Activated CD4-positive, CD25-positive, alpha-beta regulatory T cell treated with anti-CD3 and anti-CD28 coated beads, Interleukin-2, amount 50 U/mL, for 24 hours (primary cell): ENCODE data around the gene PRSS57.
"Not testable (repeated sequence)": the region's sequence is repeated elsewhere in the genome, so short reads cannot be mapped to it uniquely, and the experiment has no call there.

Experiments
- ATAC-seq, 2 donors: fragments of 150-1000 bp; cut with Tn5 transposase; one replicate each; pipeline ENCODE4 v1.10.0; 2021; ENCODE audit warnings: mild to moderate bottlenecking in 1 of 2, moderate library complexity in 1 of 2

Gene PRSS57

DNA sequence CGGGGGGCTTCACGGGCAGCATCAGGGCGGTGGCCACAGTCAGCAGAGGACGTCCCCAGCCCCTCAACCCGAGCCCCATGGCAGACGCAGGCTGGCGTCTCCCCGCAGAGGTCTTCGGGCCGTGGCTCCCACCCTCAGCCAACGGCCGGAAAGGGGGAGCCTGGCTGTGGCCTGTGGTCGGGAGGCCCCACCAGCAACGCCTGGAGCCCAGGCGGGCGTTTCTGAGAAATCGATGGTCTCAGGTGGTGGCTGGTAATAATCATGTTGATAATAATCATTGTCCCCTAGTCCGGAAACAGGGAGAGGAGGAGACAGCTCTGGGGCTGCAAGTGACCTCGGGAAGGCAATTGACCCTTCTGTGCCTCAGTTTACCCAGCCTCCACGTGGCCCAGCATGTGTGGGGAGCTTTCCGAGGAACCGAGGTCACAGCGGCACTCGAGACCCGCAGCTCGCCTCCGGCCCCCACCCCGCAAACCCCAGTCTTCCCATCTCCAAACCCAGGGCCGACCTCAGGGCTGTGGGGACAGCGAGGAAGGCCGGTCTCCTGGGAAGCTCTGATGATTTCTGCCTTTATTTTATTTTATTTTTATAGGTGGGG lies at the start of gene PRSS57:
PRSS57 (minus strand) TSS at position 101 of the 598 bp plus-strand sequence; CDS start at position 79, 22 bp downstream.
- no peak for ATAC-seq

DNA sequence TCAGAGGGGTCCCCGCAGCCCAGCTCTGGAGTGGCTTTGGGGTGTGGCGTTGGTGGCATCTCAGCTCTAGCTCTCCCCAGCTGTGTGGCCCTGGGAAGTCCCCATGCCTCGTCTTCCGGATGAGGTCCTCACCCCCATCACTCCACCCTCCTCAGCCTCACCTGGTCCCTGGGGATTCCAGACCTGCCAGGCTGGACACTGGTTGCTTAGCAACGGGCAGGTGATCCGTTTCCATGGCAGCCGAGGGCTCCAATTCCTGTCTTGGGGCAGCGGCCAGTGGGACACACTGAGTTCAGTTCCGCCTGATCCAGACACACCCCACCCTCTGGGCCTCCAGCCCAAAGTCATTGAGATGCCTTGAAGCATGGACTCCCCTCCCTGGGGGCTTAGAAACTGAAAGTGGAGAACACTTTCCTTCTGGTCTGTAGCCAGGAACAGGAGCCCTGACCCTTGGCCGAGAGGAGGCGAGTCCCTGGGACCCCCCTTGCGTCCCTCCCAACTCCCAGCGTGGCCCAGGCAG lies 48.0 kb upstream of the PRSS57 start:
- no peak for ATAC-seq

DNA sequence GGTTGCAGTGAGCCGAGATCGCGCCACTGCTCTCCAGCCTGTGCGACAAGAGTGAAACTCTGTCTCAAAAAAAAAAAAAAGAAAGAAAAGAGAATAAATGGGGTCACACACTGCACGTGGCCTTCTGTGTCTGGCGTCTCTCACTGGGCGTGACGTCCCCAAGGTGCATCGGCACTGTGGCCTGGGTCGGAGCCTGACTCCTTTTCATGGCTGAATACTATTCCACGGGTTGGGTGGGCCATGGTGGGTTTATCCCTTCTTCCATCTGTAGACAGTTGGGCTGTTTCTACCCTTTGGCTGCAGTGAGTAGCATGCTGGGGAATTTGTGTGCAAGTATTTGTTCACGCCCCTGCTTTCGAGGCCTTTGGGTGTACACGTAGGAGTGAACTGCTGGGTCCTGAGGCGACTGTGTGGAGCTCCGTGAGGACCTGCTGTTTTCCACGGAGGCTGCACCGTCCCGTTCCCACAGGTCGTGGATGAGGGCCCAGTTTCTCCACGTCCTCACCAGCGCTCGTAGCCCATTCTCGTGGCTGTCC lies 47.4 kb upstream of the PRSS57 start:
- no peak for ATAC-seq

DNA sequence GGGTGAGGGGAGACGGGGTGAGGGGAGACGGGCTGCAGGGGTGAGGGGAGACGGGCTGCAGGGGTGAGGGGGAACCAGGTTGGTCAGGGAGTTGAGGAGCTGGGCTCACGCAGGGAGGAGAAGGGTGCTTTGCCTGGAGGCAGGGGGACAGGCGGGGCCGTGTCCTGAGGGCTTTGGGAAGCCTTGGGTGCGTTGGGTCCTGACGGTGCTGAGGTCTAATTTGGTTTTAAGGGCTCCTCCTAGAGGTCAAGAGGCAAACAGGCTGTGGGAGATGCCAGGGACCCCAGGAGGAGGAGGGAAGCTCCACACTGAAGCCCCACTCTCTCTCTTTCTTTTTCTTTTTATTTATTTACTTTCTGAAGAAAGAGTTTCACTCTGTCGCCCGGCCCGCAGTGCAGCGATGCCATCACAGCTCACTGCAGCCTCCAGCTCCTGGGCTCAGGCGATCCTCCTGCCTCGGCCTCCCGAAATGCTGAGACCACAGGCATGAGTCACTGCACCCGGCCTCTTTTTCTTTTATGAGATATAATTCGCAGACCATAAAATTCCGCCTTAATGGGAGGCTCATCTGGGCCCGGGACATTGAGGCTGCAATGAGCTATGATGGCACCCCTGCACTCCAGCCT lies 46.4 kb upstream of the PRSS57 start:
- ATAC-seq: no peak

DNA sequence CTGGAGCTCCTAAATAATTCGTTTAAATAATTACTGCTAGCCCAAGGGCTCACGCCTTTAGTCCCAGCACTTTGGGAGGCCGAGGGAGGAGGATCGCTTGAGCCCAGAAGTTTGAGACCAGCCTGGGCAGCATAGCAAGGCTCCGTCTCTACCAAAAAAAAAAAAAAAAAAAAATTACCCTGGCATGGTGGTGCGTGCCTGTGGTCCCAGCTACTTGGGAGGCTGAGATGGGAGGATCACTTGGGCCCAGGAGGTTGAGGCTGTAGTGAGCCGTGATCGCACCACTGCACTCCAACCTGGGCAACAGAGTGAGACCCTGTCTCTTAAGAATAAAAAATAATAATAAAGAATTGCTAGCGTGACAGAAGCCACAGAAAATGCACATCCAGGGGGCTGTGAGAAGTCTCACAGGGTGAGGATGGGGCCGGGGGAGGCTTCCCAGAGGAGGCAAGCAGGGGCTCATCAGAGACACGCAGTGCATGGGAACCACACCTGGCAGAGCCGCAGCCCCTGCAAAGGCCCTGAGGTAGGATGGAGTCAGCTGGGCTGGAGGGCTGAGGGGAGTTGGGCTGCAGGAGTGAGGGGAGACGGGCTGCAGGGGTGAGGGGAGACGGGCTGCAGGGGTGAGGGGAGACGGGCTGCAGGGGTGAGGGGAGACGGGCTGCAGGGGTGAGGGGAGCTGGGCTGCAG lies 45.7 kb upstream of the PRSS57 start:
- not testable (repeated sequence) for ATAC-seq

DNA sequence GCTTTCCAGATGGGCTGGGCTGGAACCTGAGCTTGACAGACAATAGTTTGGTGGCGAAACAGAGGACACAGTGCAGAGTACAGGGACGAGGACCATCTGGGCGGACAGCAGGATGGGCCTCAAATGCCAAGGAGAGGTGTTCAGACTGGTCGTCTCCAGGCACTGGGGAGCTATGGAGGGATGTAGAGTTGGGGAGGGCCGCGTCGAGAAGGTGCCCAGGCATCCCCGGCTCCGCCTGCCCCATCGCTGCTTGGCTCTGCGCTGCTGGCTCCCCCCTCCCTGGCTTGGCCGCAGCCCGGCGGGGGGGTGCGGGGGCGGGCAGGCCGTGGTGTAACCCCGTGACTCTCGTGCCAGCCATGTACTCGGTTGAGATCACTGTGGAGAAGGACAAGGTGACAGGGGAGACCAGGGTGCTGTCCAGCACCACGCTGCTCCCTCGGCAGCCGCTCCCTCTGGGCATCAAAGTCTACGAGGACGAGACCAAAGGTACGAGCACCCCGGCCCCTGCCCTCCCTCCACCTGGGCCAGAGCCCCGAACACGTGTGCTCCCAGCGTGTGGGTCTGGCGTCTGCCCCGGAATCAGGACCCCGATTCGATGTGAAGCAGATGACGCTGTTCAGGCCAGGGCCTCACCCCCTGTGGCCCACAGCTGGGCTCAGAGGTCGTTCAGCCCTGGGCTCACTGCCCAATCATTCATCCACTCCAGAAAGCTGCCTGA lies 44.9 kb upstream of the PRSS57 start:
- no peak for ATAC-seq

DNA sequence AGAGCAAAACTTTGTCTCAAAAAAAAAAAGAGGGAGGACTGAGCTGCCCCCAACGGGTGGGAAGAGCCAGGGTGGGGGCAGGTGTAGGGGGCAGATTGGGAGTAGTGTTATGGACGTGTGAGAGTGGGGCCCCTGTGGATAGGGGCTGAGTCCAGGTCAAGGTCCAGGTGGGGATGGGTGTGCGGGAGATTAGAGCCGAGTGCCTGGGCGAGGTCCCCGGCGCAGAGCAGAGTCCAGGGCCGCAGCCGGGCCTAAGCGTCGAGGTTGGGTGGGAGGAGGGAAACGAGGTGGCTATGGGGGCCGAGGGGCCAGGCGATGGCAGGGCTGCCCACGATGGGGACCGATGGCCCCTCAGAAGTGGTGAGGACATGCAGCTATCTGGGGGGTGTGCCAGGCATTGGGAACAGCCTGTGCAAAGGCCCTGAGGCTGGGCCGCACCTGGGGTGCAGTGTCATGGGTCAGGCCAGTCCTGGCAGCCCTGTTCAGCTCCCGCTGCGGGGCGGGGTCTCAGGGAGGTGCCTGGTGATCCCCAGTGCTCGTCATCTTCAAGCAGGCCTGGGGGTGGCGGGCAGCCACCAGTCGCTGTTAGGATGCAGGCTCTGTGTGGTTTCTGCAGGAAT lies 43.4 kb upstream of the PRSS57 start:
- no peak for ATAC-seq

DNA sequence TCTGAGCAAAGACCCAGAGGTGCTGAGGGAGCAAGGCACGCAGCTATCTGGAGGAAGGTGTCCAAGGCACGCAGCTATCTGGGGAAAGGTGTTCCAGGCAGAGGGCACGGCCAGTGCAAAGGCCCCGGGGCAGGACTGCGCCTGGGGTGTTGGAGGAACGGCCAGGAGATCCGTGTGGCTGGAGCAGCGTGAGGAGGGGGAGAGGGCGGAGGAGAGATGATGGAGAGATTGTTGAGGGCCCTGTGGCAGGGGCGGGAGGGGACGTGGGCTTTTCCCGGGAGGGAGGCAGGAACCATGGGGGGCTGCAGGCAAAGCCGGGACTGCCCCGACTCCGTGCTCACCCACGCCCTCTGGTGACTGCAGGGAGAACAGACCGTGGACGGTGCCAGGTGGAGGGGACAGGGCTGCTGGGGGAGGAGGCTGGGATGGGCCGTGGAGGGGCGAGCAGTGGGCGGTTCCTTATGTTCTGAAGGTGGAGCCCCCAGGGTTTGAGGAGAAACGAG lies 42.4 kb upstream of the PRSS57 start:
- ATAC-seq: peak; percentile 71 to 73

DNA sequence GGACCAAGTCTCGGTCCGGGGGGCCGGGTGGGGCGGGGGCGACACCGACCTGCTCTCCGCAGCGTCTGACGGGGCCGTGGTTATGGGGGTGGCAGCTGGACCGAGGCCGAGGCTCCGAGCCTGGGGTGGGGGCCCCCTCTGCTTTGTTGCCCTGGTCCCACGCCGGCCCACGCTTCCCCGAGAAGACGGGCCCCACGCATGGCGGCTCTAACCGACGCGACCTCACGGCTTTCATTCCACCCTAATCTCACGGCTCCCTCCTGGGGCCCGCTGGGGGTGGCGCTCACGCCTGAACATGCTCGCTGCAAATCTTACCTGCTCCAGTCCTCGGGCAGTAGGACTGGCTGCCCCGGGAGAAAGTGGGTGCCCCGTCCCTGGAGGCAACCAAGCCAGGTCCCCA lies 40.9 kb upstream of the PRSS57 start:
- ATAC-seq: no peak

DNA sequence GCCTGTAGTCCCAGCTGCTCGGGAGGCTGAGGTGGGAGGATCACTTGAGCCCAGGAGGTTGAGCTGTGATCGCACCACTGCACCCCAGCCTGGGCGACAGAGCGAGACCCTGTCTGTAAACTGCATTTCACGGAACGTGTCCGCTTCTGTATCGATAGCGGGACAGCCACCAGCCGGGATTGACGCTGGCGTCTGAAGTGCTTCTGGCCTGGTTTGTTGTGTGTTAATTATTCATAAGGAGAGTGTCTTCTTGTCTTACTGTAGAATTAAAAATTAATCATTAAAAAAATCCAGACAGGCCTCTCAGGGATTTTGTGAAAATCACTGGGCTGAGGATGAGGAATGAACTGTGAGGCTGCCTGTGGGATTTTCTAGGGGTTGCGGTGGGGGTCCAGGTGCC lies 39.5 kb upstream of the PRSS57 start:
- no peak for ATAC-seq

DNA sequence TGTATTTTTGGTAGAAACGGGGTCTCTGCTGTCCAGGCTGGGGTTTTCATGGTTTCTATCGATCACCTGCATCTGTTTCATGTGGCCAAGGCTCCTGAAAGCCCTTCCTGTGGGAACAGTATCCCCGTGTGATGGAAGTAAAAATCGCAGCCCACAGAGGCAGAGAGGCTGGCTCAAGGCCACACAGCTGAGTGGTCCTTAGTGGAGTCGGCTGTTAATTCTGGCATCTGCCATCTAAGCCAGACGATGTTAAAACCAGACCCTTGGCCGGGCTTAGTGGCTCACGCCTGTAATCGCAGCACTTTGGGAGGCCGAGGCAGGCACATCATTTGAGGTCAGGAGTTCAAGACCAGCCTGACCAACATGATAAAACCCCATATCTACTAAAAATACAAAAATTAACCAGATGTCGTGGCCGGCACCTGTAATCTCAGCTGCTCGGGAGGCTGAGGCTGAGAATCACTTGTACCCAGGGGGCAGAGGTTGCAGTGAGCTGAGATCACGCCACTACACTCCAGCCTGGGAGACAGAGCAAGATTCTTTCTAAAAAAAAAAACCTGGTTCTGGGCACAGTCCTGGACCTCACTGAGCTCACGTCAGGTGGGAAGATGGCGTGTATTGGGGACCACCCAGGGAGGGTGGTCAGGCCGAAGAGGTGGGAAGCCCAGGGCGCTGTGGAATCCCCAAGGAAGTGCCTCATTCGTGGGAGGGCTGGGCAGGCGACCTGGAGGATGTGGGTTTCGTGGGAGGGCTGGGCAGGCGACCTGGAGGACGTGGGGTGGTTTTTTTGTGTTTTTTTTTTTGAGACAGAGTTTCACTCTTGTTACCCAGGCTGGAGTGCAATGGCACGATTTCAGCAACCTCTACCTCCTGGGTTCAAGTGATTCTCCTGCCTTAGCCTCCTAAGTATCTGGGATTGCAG lies 37.2 kb upstream of the PRSS57 start:
- ATAC-seq: no peak

DNA sequence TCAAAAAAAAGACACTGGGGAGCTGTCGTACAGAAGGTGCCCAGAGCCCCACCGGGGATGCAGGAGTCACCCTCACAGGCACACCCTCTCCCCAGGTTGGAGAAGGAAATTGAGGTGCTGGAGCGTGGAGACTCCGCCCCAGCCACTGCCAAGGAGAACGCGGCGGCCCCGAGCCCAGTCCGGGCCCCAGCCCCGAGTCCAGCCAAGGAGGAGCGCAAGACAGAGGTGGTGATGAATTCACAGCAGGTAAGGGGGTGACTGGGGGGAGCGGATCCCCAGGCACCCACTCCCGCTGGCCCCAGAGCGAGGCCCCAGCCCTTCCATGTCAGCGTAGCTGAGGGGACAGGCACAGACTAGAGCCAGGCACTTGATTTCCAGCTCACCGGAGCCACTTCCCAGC lies 35.7 kb upstream of the PRSS57 start:
- no peak for ATAC-seq

DNA sequence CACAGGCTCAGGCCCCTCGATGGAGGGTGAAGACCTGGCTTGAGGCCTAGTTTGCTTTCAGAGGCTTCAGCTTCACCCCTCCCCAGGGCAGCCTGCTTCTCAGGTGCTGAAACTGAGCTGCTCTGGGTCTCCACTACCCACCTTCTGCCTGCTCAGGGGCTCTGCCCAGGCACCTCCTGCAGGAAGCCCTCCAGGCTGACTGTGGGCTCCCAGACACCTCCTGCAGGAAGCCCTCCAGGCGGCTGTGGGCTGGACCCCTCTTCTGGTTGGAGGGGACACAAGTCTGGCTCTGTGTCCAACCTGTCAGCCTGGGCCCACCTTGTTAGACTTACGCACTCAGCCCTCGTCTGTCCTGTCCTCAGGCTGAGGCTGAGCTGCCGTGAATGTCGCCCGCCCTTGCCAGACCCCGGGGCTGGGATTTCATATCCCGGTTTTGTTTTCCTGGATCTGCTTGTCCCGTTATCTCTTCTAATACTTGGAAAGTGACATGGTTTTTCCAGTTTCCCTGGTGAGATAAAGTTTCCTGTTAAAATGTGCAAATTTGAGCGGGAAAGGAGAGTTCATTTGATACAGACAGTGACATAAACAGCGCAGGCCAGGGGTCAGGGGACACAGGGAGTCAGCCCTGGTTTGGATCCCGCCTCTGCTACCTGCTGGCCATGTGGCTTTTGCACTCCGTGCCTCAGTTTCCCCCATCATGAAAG lies 34.9 kb upstream of the PRSS57 start:
- ATAC-seq: no peak

DNA sequence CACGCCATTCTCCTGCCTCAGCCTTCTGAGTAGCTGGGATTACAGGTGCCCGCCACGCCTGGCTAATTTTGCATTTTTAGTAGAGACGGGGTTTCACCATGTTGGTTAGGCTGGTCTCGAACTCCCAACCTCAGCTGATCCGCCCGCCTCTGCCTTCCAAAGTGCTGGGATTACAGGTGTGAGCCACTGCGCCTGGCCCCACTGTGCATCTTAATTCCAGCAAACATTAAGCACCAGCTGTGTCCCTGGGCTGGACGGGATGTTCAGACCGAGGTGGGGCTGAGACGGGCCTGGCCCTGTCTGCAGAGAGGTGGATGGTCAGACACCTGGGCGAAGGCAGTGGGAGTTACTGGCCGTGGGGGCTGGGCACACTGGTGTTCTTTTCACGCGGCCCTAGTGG lies 34.3 kb upstream of the PRSS57 start:
- not testable (repeated sequence) for ATAC-seq

DNA sequence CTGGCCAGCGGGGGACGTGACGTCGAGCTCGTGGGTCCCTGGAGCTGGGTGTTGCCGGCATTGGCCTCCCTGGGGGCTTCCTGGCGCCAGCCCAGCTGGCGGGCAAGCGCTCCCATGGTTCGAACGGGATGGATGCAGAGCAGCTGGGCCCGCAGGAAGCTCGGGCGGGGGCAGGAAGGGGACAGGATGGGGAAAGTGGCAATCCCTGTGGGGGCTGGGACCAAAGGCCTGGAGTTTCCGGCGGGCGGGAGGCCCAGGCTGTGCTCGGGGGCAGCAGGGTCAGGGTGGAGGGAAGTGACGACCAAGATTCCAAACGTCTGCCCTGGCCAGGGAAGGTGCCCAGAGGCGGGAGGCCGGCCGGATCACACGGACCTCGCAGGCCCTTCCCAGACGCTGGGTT lies 32.8 kb upstream of the PRSS57 start:
- no peak for ATAC-seq

DNA sequence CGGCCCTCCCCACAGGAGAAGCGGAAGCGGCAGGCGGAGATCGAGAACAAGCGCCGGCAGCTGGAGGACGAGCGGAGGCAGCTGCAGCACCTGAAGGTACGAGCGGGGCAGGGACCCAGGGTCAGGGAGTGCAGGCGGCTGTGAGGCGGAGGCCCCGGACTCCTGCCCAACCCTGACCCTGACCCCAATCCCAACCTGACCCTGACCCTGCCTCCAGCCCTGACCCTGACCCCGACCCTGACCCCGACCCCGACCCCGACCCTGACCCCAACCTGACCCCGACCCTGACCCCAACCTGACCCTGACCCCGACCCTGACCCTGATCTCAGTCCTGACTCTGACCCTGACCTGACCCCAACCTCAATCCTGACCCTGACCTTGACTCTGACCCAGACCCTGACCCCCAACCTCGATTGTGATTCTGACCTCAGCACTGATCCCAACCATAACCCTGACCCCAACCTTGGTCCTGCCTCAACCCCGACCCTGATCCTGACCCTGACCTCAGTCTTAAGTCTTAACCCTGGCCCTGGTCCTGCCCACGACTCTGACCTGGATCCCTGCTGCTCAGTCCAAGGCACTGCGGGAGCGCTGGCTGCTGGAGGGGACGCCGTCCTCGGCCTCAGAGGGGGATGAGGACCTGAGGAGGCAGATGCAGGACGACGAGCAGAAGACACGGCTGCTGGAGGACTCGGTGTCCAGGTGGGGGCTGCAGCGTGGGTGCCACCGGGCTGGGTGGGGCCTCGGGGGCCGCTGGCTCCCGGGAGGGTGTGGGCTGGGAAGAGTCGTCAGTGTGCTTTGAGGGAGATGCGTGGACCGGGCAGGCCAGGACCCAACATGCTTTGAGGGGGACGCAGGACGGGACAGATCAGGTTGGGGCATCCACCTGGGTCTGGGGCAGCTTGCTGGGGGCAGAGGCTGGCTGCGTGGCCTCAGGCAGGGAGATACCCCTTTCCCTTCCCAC lies 32.0 kb upstream of the PRSS57 start:
- no peak for ATAC-seq

DNA sequence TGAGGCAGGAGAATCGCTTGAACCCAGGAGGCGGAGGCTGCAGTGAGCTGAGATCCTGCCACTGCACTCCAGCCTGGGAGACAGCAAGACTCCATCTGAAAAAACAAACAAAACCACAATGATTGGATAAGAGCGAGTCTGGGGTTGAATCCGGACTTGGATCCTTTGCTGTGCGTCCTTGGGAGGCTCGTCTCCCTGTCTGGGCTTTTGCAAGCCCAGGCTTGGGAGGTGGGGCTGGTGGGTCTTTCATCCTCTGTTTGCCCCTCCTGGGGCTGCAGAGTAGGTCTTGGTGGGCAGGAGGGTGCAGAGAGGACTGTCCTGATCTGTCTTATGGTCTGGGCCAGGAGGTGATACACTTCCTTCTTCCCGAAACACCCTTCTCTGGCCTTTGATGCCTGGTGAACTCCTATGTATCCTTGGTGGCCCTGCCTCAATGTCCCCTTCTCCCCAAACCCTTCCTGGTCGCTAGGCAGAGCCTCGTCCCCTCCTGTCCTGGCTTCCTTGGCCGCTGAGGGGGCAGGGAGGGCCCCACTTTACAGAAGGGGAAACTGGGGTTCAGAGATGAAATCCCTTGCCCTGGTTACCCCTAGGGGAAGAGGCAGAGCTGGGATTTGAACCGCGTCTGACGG lies 30.3 kb upstream of the PRSS57 start:
- ATAC-seq: no peak

DNA sequence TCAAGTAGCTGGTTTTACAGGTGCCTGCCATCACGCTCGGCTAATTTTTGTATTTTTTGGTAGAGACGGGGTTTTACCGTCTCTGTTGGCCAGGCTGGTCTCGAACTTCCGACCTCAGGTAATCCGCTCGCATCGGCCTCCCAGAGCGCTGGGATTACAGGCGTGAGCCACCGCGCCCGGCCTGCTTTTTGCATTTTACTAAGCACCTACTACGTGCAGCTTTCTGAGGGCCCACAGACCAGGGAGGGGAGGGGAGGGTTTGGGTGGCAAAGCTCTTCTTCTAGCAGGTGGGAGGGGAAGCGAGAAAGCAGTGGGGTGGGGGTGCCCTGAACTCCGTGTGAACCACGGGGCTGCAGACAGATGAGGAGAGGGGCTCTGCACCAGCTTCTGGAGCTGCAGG lies 28.5 kb upstream of the PRSS57 start:
- ATAC-seq: no peak

DNA sequence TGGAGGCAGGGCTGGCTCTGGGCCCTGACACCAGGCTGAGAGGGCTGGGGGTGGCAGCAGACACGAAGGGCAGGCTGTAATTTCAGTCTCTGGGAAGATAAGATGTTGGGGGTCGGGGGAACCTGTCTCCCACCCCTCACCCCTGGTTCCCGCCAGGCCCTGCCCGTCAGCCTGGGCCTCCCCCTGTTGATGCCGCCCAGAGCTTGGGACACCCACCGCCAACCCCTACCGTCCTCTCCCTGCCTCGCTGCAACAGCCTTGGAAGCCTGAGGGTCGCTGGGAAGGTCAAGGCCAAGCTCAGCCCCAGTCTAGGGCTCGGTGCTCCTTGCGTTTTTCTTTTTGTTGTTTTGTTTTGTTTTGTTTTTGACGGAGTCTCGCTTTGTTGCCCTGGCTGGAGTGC lies 28.0 kb upstream of the PRSS57 start:
- ATAC-seq: no peak
